Type B pancreatic cell (in vitro differentiated cells): ENCODE measurements around the gene FRAS1. TPM values are rescaled to one million over a fixed set of nuclear protein-coding genes. Genes with fewer than 3 reads are reported as not detected.

Experiments used
- DNase-seq: peaks from one replicate; pipeline ENCODE4 v3.0.0; 2021; ENCODE audit warnings: mixed read lengths; ENCODE audit not compliant: unreplicated experiment; ENCODE audit errors: extremely low spot score
- H3K27ac Mint-ChIP-seq: 2 replicates; pipeline ENCODE4 v1.8.0; 2021; ENCODE audit warnings: mild to moderate bottlenecking, mixed read lengths
- H3K27me3 Mint-ChIP-seq: 2 replicates; pipeline ENCODE4 v1.8.0; 2021; ENCODE audit warnings: mixed read lengths
- H3K36me3 Mint-ChIP-seq: 2 replicates; pipeline ENCODE4 v1.8.0; 2021; ENCODE audit warnings: mixed read lengths
- H3K4me1 Mint-ChIP-seq: one replicate; pipeline ENCODE4 v1.8.0; 2021; ENCODE audit warnings: mixed read lengths; ENCODE audit not compliant: unreplicated experiment
- H3K4me3 Mint-ChIP-seq: 2 replicates; pipeline ENCODE4 v1.8.0; 2021; ENCODE audit warnings: mild to moderate bottlenecking, mixed read lengths
- H3K9me3 Mint-ChIP-seq: 2 replicates; pipeline ENCODE4 v1.8.0; 2021; ENCODE audit warnings: mixed read lengths
- CTCF ChIP-seq: fragments of 200-600 bp; sonication (generic); conservative IDR thresholded peaks from 2 replicates; pipeline ENCODE4 v1.5.0; 2021; ENCODE audit warnings: antibody characterized with exemption, mild to moderate bottlenecking
- total RNA-seq: library from RNA; stranded (reverse); gene quantifications from 2 replicates; pipeline ENCODE4 v1.2.1, GENCODE V29; 2021; ENCODE audit warnings: low replicate concordance

Gene FRAS1
- total RNA-seq, 1 donor from 2014 or later: 37.7 TPM

- Mint-ChIP-seq H3K9me3 (no peaks in the 10 kb centered on the region), H3K4me3 (no peak overlapping the region), H3K27ac (peak overlapping the region; percentile 39), H3K4me1 (peaks cover 24% of the 10 kb centered on the region), H3K27me3 (no peaks in the 10 kb centered on the region), H3K36me3 (peaks cover 13% of the 10 kb centered on the region)
- DNase-seq: no peak
- TF ChIP-seq CTCF: no peak
These were observed 463.7 kb downstream of the FRAS1 start for GRCh38 chr4:78520808-78521226.

GRCh38 chr4:78524009-78524408, 466.9 kb downstream of the FRAS1 start:
- no peak for DNase-seq
- Mint-ChIP-seq H3K9me3 (no peaks in the 10 kb centered on the region), H3K27me3 (no peaks in the 10 kb centered on the region), H3K4me3 (no peak overlapping the region), H3K4me1 (peaks cover 13% of the 10 kb centered on the region), H3K27ac (no peak overlapping the region), H3K36me3 (peaks cover 13% of the 10 kb centered on the region)
- TF ChIP-seq CTCF: no peak

GRCh38 chr4:78525559-78525958, 468.4 kb downstream of the FRAS1 start:
- peaks cover 4% of the 10 kb centered on the region for H3K9me3 Mint-ChIP-seq
- no peak overlapping the region for H3K4me3 Mint-ChIP-seq
- no peak overlapping the region for H3K27ac Mint-ChIP-seq
- H3K27me3 Mint-ChIP-seq: no peaks in the 10 kb centered on the region
- no peak for DNase-seq
- H3K36me3 Mint-ChIP-seq: peaks cover 17% of the 10 kb centered on the region
- peaks cover 6% of the 10 kb centered on the region for H3K4me1 Mint-ChIP-seq
- TF ChIP-seq CTCF: no peak

GRCh38 chr4:78527103-78527502, 470.0 kb downstream of the FRAS1 start:
- Mint-ChIP-seq H3K9me3 (peaks cover 4% of the 10 kb centered on the region), H3K36me3 (peaks cover 17% of the 10 kb centered on the region), H3K4me1 (no peaks in the 10 kb centered on the region), H3K27ac (no peak overlapping the region), H3K27me3 (no peaks in the 10 kb centered on the region), H3K4me3 (no peak overlapping the region)
- TF ChIP-seq CTCF: no peak
- DNase-seq: no peak

- H3K27me3 Mint-ChIP-seq: no peaks in the 10 kb centered on the region
- peaks cover 4% of the 10 kb centered on the region for H3K9me3 Mint-ChIP-seq
These were observed 470.4 kb downstream of the FRAS1 start for GRCh38 chr4:78527555-78527954.

More at GRCh38 chr4:78527555-78527954, 470.4 kb downstream of the FRAS1 start:
- H3K27ac Mint-ChIP-seq: no peak overlapping the region
- TF ChIP-seq CTCF: no peak
- no peak for DNase-seq
- no peak overlapping the region for H3K4me3 Mint-ChIP-seq
- H3K4me1 Mint-ChIP-seq: no peaks in the 10 kb centered on the region
- peaks cover 17% of the 10 kb centered on the region for H3K36me3 Mint-ChIP-seq
